HG03432 (cell line): Measurements from ENCODE around the gene PCDH15.

Experiments
- ATAC-seq: cut with Tn5 transposase; IDR thresholded peaks from one replicate; pipeline ENCODE4 v1.9.1; 2021; ENCODE audit warnings: mild to moderate bottlenecking, moderate library complexity; ENCODE audit not compliant: unreplicated experiment

The PCDH15 gene

GRCh38 chr10:53898532-53898931, 902.5 kb downstream of the PCDH15 start:
- no peak for ATAC-seq

- ATAC-seq, result no peak
Observed at GRCh38 chr10:53894145-53894544, 906.9 kb downstream of the PCDH15 start.

GRCh38 chr10:53893061-53893460, 908.0 kb downstream of the PCDH15 start:
- ATAC-seq, result no peak

DNA sequence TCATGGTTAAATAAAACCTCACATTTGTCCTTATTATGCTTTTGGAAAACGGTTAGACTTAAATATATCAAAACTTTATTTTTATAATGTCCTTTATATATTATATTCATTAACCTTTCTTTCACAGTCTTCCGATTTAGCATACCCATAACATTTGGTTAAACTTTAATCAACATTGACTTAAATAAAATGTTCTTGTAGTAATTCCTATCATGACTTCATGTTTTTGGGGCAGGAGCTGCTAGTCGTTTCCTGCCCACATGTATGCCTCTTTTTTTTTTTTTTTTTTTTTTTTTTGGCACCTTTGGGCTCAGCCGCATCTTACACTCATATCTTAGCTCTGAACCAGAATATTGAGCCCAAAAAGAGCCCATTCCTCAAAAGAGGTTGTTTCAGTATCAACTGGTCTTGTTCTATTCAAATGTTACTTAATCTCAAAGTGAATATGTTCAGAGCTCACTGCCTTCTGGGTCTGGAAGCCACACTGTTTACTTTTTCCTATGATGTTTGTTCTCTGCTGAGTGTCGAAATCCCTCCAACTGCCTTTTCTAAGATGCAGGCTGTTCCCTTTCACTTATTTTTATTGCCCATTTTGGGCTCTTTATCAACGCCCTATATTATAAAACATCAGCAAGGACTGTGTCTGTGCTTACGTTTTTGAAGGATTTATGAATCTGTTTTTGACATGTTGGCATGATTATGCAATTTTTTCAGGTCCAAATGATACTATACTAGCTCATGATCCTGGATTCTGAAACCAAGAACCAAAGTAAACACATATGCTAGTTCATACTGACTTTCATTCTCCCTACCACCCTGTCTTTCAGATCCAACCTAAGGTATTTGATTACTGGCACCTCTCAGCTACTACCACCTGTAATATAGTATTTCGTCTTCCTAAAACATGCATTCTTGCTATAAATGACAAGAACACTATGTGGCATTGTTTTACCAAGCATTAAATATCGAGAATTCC, 914.4 kb downstream of the PCDH15 start:
- ATAC-seq, result no peak

- no peak for ATAC-seq
Observed at GRCh38 chr10:53864846-53865245, 936.2 kb downstream of the PCDH15 start.

GRCh38 chr10:53852450-53853175, 948.4 kb downstream of the PCDH15 start:
- no peak for ATAC-seq

DNA sequence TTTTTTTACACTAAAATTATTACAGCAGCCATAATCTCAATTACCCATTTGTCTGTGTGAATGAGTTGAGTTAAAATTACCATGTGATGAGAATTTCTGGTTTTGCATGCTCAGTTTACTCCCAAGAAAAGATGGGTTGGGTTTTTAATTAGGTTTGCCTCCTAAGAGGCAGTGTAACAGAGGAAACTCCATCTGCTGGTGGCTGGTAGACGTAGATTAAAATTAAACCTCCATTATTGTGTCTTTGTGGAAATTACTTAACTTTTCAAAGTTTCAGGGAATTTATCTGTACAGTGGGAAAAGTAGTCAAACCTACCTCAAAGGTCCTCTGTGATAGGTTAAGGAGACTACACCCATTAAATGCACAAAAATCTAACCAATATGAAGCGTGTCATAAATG, 954.2 kb downstream of the PCDH15 start:
- no peak for ATAC-seq

GRCh38 chr10:53843736-53844362, 957.2 kb downstream of the PCDH15 start:
- no peak for ATAC-seq

DNA sequence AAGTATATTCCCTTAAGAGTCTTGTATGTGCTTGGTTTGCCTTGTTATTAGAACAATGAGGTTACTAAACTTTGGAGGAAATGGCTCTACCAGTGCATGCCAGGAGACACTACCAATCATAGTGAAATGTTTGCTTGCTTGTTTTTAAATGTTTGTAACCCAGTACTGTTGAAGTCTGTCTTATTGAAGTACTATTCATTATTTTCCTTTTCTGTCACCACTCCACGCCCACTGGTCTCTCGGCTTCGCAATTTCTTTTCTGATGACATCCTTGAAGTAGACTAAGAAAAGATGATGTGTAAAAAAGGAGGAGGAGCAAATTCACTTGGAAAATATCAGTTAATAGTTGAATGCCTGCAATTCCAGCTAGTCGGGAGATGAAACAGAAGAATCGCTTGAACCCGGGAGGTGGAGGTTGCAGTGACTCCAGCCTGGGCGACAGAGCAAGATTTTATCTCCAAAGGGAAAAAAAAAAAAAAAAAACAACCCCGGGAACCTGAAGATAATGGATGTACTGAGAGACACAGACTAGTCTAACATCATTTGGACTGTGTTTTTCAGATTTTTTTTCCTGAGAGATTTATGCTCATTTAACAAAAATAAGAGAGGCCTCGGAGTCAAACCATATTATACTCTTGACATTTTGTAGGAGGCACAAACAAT, 959.4 kb downstream of the PCDH15 start:
- no peak for ATAC-seq

GRCh38 chr10:53840653-53841052, 960.4 kb downstream of the PCDH15 start:
- no peak for ATAC-seq

GRCh38 chr10:53839440-53840039, 961.5 kb downstream of the PCDH15 start:
- no peak for ATAC-seq

GRCh38 chr10:53836638-53837037, 964.4 kb downstream of the PCDH15 start:
- no peak for ATAC-seq

DNA sequence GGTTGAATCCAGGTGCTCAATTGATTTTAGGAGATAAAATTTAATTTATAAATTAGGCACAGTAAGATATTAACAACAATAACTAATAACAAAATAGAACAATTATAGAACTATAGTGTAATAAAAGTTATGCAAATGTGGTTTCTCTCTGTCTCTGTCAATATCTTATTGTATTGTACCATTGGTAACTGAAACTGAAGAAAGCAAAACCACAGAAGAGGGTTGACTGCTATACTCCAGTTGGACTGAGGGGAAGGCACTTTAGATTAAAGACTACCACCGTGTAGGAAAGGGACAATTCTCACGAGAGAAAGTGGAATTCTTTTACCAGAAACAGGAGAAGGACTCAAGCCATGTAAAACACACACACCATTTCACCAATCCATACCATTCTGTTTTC, 967.1 kb downstream of the PCDH15 start:
- peak; percentile 42 for ATAC-seq

- no peak for ATAC-seq
Observed at GRCh38 chr10:53827261-53827660, 973.8 kb downstream of the PCDH15 start.

- ATAC-seq, result no peak
Observed at GRCh38 chr10:53808677-53809372, 992.2 kb downstream of the PCDH15 start.

- ATAC-seq, result no peak
Observed at GRCh38 chr10:53786236-53786900, 1014.7 kb downstream of the PCDH15 start.

DNA sequence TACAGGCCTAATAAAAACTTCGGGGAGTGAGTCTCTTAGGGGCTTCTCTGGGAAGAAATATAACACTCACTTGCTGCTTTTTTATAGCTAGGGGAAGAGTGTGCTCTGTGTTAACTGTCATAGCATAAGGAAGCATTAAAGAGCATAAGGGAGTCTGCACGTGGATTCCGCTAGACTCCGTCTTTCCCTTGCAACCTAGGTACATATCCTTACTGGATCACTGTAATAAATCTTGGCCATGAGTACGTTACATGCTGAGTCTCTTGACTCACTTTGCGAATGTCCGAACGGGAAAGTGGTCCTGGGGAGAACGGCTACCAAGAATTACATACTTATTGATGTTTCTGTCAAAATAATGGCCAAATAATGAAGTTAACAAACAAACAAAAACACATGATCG, 1029.3 kb downstream of the PCDH15 start:
- ATAC-seq, result no peak

DNA sequence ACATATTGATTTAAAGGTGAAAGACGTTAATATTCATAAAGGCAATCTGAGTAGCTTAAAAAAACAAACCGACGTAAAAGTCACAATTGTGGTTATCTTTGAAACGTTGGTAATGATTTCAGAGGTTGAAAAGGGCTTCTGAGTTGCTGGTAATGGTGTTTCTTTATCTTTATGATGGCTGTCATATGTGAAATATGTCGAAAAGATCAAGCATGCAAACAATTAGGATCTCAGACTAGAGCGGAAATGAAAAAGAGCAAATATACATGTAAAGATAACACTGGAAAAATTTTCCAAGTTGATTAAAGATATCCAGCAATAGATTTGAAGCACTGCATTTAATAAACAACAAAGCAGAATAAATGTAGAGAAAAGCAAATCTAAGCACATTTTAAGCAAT, 1030.1 kb downstream of the PCDH15 start:
- ATAC-seq, result no peak

DNA sequence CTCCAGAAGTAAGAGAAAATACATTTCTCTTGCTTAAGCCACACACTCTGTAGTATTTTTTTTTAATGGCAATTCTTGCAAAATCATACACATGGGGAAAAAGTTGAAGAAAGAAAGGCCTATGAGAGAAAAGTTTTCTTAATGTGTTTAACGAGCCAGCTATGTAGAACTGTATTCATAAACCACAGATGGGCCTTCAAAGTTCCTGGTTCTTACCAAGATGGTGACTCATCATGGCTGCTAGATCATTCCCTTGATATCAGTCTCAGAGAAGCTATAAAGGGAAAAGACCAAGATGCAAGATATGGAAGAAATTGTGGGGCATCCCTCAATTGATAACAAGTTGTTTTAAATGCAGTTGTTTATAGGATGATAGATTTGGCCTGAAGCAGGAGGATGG, 1035.7 kb downstream of the PCDH15 start:
- ATAC-seq, result no peak
